Fibroblast of upper back skin (primary cell): ENCODE results near the gene HBG1.

Experiments used
- DNase-seq: peaks from one replicate; pipeline ENCODE4 v3.0.0-alpha.2; 2013

HBG1 gene

DNA sequence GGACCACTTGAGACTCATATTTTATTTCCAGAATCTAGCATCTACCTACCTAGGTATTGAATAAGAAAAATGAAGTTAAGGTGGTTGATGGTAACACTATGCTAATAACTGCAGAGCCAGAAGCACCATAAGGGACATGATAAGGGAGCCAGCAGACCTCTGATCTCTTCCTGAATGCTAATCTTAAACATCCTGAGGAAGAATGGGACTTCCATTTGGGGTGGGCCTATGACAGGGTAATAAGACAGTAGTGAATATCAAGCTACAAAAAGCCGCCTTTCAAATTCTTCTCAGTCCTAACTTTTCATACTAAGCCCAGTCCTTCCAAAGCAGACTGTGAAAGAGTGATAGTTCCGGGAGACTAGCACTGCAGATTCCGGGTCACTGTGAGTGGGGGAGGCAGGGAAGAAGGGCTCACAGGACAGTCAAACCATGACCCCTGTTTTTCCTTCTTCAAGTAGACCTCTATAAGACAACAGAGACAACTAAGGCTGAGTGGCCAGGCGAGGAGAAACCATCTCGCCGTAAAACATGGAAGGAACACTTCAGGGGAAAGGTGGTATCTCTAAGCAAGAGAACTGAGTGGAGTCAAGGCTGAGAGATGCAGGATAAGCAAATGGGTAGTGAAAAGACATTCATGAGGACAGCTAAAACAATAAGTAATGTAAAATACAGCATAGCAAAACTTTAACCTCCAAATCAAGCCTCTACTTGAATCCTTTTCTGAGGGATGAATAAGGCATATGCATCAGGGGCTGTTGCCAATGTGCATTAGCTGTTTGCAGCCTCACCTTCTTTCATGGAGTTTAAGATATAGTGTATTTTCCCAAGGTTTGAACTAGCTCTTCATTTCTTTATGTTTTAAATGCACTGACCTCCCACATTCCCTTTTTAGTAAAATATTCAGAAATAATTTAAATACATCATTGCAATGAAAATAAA is 24.8 kb downstream of the HBG1 start:
- DNase-seq: no peak

DNA sequence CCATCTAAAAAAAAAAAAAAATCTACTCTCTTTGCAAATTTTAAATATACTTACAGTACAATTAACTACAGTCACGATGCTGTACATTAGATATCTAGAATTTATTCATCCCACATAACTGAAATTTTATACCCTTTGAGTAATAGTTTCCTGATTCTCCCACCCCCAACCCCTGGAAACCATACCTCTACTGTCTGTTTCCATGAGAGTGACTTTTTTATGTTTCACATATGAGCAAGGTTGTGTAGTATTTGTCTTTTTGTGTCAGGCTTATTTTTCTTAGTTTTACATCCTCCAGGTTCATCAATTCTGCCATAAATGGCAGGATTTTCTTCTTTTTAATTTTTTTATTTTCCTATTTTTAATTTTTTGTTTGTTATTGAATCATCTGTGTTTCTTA is 26.0 kb downstream of the HBG1 start:
- no peak for DNase-seq

- DNase-seq: no peak
These were observed 26.5 kb downstream of the HBG1 start for GRCh38 chr11:5223146-5223545.

GRCh38 chr11:5210376-5210885 is 39.2 kb downstream of the HBG1 start:
- DNase-seq: no peak

DNA sequence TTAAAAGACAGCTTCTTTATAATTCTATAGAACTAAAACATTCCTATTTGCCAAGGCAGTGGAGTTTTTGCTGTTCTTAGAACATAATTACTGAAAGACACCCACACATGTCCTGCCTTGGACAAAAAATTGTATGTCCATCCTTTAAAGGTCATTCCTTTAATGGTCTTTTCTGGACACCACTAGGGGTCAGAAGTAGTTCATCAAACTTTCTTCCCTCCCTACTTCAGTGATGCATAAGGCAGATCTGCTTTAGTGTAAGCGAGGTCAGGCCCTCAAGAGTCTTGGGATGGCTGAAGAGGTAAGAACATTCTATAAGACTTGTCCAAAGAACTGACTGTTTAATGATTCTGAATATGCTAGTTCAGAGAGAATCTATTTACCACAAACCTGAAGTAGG is 44.9 kb downstream of the HBG1 start:
- peak; percentile 72 for DNase-seq

DNA sequence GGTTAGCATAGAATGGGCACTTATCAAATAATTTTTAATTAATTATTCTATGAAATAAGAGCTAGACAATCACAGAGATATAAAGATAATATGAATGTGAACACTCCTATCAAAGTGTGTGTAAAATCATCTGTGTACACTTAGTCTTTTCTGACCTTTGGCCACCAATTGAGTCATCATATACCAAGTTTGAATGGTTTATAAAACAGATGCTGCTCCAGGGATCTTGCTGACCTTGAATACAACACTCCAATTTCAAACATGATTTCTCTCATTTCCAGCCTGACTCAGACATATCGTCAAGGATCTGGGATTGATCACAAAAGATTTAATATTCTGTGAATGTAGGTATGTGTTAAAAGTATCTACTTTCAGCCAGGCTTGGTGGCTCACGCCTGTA is 46.3 kb downstream of the HBG1 start:
- DNase-seq: no peak

- no peak for DNase-seq
These were observed 49.1 kb downstream of the HBG1 start, which contains the start of gene OR51V1 for GRCh38 chr11:5200582-5200981. TSS of gene OR51V1 (minus strand) at chr11:5200682. CDS start at chr11:5200682, 0 bp downstream.

DNA sequence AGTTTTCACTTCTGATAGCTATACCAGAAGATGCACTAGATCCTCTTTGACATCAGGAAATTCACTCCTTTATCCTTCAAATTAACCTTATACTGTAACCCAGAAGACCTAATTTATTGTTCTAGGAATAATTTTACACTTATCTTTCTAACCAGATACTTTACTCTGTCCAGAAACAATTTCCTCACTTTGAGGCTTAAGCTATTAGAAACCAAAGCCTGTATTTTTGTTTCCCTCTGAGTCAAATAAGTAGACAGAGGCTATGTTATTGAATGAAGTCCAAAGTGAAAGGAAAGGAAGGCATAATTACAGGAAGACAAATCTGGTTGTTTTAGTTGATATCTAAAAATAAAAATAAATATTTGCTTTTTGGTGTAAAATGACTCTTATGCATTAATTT is 51.4 kb downstream of the HBG1 start:
- DNase-seq: no peak
